GM19438 (cell line): ENCODE results near the gene B3GNT9.

Experiments used
- ATAC-seq: cut with Tn5 transposase; IDR thresholded peaks from one replicate; pipeline ENCODE4 v1.9.1; 2021; ENCODE audit warnings: low read depth; ENCODE audit not compliant: unreplicated experiment

The B3GNT9 gene

DNA sequence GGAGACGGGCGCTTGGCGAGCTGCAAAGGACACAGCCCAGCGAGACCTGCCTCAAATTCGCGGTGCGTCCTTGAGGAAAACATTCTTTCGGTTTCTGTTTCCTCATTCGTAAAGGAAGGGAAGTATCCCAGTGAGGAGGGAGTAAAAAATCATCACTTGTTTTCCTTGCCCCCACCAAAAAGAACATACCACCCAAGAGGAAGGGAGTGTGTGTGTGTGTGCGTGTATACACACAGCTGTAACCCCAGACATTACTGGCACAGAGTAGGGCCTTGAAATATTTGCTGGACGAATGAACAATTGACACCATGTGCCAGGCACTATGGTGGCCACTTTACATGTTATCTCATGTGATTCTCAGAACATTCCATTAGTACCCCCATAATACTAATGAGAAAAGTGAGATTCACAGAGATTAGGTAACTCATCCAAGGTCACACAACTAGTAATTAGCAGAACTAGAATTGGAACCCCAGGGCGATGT lies 34.9 kb upstream of the B3GNT9 start:
- no peak for ATAC-seq

DNA sequence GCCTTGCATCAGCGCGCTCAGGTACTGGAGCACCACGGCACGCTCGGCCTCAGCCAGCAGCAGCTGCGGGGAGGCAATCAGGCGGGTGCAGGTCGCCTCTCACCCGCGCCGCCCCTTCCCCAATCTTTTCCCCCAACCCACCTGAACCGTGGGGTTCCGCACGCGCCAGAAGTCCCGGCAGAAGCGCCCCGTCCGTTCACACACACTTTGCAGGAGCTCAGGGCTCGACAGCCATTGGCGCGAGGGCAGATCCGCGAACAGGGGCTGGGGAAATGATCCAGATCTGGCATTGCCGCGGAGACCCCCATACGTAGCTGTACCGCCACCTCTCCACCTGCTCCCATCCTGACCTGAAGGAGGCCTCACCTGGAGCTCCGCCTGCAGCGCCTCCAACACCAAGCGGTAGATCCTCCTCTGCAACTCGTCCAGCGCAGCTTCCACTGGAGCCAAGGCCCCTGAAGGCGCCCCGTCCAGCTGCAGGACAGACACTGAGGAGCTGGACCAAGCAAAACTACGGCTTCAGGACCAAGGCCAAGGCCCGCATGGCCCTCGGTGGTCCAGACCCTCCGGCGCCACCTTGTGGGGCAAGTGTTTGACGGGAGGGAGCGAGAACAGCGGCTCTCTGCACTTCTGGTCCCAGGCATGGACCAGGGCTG lies 34.3 kb upstream of the B3GNT9 start:
- no peak for ATAC-seq

DNA sequence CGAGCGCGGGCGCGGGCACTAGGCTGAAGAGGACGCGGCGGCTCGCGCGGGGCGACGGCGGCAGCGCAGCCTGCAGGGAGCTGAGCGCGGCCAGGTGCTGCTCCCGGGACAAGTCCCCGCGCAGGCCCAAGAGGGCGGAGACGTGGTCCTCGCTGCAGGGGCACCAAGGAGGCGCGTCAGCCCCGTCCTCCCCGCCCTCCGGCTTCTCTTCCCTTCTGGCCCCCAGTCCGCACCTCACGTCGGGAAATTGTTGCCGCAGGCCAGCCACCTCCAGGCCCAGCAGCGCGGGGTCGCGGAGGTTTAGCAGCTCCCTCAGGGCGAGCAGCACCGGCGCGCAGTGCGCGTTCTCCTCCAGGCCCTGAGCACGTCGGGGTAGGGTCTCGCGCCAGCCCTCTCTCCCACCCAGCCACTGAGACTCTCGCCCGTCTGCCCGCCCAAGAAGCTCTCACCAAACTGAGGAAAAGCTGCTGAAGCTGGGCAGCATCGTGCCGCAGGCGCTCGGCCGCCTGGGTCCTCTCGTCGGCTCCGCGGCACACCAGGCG lies 33.7 kb upstream of the B3GNT9 start:
- ATAC-seq, result peak; percentile 3

DNA sequence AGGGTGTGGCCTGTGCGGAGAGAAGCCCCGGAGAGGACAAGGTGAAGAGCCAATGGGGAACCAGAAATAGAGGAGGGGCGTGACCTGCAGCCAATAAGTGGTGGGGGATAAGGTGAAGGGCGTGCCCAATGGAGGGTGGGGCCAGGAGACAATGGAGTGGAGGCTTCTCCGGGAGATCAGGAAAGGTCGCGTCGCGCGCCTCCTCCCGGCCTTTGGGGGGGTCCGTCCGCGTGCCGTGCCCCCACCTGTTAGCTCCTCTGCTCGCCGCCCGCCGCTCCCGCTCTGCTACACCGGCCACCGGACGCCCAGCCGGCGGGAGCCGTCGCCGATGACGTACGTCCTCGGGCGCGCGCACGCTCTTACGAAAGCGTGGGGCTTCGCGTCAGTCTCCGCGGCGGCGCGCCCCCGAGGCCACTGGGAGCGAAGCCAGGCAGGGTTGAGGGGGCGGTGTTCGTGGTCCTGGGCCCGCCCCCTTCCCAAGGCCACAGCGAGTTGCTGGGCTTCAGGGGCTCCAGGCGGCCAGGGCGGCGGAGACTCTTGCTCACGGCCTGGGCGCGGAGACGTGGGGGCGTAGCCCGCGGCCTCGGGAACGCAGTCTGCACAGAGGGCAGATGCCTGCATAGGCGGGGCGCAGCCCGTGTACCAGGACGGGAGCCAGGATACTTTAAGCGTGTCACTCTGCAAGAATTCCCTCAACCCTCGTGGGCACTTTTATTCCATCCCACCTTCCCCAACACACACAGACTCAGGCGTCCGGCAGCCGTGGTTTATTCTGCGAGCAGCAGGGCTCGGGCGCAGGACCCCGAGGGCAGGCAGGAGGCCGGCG lies 33.0 kb upstream of the B3GNT9 start, which contains the start of gene MATCAP1:
TSS of gene MATCAP1 (minus strand) at position 337 of the 826 bp plus-strand sequence. CDS start 3,353 bp downstream, outside the sequence.
- peak; percentile 95 for ATAC-seq

DNA sequence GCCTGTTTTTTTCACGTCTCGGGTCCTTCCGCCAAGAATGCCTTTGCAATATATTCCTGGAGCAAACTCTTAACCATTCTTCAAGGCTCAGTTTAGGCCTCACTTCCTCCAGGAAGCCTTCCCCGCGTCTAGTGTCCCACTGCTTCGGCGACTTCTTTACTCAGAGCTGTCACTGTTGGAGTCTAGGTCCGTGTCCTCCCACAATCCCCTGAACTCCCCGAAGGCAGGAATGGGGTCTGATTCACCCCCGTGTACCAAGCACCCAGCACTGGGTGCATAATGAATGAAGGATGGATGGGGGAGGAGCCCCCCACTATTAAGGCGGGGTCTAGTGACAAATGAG lies 32.5 kb upstream of the B3GNT9 start:
- no peak for ATAC-seq

DNA sequence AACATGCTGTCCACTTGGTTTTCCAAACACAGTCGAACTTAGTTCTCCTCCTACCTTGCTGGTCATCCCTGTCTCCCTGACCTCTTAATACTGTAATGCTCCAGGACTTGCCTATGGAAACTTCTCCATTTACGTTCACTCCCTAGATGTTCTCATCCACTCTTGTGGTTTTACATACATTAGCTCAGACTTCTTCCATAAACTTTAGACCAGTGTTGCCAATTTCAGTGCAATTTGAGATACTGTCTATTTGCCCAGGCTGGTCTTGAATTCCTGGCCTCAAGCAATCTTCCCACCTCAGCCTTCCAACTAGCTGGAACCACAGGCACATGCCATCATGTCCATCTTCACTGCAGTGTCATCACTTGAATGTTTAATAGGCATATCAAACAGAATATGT lies 31.5 kb upstream of the B3GNT9 start:
- ATAC-seq, result no peak

DNA sequence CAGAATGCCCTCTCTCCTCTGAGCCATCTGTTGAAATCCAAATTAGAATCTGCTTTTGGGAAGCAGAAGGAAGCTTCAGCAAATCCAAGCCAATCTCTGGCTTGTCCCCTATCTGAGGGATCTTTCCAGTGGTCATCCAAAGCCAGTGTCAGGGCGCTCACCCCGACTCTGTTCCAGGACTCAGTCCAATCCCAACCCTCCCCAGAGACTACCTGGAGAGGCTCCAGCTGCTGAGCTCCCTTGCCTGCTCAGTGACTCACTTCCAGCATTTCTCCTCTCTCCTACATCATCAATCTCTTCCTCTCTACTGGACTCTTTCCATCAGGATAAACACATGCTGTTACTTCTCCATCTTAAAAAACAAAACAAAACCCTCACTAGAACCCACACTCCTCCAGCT lies 30.5 kb upstream of the B3GNT9 start:
- ATAC-seq, result no peak

DNA sequence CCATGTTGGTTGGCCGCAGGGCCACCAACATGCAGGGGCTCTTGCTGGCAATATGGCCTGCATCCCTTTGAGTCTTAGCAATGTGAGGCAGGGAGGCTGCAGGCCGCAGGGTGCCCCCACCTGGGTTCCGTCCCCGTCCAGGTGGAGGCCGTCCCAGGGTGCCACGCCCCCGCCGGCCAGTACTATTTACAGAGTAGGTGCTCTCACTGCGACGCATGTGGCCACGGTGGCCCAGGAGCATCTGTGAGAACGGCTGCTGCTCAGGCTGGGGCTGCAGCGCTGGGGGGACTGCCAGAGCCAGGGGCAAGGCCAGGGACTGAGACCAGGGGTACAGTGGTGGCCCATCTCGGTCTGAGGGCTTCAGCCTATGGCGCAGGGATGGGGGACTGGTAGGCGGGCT lies 29.4 kb upstream of the B3GNT9 start:
- no peak for ATAC-seq

DNA sequence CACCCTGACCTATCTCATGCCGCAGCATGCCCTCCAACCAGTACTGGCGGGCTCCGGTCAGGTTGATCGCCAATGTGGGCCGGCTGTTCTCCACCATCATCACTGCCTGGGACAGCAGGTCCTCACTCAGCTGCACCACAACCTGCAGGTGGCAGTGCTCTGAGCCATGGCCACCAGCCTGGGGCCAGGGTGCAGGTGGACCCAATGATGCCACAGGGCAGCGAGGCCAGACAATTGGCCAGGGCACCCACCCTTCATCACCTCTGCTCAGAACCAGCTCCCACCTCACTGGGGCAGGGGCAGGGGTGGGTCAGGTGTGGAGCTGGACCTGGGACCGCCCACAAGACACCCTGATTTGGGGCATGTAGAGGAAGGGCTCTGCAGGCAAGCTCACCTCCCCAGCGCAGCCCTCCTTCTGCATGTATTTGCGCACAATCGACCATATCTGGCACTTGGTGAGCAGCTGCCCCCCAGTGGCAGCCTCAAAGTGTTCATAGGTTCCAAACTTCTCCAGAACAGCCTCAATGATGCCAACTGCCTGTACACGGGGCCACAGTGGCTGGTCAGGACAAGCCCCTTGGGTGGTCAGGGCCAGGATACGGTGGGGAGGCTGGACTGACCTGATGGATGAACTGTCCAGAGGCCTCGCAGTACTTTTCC lies 28.8 kb upstream of the B3GNT9 start:
- ATAC-seq, result no peak

DNA sequence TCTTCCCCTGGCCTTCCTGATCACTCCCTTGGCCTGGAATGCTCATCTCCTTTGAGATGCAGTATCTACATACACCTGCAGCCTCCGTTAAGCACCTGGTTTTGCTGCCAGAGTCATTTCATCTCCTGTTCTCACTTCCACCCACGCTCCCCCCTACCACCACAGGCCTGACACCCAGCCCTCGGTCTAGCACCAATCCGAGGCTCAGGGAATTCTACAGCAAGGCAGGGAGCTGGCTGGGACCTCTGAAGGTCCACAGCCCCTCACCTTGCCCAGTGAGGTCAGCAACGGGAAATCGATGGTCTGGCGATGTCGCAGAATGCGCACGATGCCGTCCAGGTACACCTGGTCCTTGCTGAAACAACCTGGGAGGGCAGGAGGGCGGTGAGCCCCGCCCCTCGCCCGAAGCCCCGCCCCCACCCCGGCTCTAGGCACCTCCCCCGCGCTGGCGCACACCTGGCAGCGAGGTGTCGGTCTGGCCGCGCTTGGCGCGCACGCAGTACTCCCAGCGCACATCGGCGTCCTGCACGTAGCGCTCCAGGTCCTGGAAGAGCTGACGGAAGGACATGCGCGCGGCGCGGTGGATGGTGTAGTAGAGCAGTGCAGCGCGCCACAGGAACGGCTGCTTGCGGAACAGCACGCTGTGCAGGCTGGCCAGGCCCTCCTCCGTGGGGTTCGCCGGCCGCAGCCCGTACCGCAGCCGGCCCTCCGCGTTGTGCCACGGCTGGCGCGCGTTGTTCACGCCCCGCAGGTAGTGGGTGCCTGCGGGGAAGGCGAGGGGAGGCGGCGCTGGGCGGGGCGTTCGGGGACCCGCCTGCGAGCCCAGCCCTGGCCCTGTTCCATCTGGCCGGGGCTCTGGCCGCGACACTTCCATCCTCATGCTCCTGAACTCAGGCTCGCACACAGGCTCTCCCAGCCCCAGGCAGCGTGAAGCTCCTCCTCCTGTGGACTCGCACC lies 27.2 kb upstream of the B3GNT9 start:
- ATAC-seq, result no peak

DNA sequence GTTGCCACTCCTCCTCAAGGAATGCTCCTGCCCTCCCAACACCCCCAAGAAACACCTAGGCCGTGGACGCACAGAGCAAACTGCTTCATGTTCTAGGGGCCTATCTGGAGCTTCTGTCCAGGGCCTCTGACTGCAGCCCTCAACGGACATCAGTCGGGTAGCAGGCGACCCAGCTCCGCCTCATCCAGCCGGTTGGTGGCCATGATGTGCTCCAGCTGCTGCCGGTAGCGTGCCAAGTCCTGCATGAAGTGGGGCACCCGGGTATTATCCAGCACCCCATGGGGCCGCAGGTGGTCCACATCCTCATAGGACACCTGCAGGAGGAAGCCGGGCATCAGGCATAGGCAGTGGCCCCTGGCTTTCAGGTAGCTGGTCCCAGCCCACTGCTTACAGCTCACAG lies 25.9 kb upstream of the B3GNT9 start:
- no peak for ATAC-seq

DNA sequence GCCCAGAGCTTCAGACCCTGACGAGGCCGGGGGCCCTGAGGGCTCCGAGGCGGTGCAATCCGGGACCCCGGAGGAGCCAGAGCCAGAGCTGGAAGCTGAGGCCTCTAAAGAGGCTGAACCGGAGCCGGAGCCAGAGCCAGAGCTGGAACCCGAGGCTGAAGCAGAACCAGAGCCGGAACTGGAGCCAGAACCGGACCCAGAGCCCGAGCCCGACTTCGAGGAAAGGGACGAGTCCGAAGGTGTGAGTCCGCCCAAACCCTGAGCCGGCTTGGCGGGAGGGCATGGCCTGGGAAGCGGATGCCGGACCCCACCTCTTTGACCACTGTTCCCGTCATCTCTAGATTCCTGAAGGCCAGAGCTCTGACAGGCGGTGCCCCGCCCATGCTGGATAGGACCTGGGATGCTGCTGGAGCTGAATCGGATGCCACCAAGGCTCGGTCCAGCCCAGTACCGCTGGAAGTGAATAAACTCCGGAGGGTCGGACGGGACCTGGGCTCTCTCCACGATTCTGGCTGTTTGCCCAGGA lies 24.0 kb upstream of the B3GNT9 start:
- ATAC-seq, result no peak

DNA sequence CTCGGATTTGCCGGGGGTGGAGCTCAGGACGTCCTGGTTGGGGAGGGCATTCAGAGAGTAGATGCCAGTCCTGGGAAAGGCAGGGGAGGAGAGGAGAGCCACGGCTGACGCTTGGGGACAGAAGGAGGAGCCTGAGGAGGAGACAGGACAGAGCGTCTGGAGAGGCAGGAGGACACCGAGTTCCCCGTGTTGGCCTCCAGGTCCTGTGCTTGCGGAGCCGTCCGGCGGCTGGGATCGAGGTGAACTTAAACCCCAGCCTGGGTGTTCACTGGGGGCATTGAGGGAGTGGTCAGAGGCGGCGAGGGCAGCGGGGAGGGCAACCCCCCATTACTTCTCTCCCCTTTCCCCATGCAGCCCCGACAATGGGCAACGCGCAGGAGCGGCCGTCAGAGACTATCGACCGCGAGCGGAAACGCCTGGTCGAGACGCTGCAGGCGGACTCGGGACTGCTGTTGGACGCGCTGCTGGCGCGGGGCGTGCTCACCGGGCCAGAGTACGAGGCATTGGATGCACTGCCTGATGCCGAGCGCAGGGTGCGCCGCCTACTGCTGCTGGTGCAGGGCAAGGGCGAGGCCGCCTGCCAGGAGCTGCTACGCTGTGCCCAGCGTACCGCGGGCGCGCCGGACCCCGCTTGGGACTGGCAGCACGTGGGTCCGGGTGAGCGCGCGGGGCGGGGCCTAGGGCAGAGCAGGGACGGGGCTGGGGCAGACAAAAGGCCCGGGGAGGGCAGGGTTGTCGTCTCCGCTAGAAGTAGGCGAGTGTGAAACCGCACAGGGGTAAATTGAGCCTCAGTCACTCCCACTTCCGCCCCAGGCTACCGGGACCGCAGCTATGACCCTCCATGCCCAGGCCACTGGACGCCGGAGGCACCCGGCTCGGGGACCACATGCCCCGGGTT lies 23.3 kb upstream of the B3GNT9 start:
- peak; percentile 46 for ATAC-seq

DNA sequence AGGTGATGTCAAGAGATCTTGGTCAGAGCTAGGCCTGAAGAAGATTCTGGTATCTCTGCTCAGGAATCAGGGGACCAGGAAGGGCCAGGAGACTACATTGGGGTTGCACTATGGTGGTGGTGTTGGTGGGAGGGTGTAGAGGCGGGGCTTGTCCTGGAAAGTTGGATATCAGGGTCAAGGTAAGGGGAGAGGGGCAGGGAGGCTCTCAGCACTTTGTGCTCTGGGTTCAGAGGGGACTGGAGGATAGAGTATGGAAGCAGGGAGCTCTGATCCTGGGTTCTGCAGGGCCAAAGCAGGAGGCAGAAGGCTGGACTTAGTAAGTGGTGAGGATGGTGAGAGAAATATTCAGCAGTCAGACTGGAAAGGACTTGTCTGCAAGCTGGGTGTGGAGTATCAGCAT lies 22.5 kb upstream of the B3GNT9 start:
- ATAC-seq, result no peak

DNA sequence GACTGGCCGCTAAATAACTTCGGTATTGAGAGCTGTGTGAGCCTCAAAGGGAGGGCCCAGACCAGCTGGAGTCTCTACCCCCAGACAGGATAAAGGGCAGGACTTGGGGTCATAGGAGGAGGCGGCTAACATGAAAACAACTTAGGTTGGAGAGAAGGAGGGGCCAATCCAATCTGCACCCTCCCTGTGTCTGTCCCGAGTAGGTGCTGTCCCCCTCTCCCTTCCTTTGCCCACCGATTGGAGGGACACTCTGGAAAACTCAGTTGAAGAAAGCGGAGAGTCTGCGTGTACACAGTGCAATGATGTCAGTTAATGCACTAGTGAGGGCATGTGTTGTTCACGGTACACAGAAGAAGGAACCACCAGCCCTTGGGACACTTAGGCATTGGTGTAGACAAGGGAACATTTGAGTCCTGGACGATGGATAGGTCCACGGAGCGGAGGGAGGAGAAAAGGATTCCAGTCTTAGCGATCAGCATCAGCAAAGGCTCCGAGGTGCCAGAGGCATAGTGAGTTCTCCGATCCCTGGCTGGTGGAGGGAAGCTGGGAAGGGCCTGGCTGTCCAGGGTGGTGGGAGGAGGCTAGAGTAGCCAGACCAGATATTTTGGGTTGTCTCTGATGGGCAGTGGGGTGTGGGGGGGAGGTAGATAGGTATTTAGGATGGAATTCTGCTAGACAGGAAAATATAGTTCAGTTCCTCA lies 20.3 kb upstream of the B3GNT9 start:
- ATAC-seq, result no peak

DNA sequence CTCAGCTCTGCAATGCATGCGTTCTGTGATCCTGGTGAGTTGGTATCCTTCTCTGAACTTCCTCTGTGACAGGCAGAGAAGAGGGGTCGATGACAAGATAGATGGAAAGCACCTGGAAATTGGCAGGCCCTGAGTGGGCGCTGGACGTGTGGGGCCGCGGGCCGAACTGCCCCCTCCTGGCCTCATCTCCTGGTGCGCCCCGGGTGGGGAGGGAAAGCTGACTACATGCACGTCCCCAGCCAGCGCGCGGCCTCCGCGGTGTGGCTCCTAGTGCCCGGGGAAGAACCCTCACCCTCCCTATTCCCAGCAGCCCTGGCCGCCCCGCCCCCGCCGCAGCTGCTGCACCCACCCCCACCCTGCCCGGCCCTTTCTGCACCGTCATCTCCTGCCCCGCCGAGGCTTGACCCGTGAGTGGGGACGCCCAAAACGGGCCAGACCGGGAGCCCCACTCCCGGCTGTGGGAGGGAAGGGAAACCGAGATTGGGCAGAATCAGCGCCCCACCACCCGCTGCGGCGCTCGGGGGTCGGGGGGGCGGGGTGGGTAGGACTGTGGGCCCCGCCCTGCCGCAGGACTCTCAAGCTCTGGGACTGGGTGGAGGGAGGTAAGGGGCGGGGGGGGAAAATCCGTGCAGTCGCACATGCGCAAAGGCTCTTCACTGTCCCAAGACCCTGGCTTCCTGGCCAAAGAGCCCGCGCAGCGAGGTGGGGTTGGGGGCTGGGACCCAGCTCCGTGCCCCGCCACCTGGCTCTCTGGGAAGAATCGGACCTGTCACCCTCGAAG lies 19.6 kb upstream of the B3GNT9 start, which contains the start of gene NOL3:
TSS of gene NOL3 (plus strand) at position 371 of the 781 bp plus-strand sequence.
- peak; percentile 36 for ATAC-seq

DNA sequence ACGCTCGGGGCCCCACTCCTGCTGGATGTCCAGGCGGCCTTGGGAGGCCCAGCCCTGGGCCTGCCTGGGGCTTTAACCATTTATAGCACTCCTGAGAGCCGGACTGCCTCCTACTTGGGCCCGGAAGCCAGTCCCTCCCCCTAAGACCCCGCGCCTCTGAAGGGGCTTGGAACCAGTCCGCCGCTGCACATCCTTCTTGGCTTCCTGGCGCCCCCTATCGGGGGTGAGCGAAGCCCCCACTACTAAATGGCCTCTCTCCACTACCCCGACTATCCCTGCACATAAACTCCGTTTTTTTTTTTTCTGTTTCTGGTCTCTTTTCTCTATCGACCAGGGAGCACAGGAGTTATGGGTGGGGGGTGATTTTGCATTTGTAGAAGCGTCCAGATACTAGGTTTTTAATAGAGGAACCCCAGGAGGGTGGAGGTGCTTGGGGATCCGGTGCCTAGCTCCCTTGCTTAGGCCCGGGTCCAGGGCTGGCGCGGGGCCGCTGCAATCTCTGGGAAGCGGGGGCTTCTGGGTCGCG lies 18.9 kb upstream of the B3GNT9 start:
- no peak for ATAC-seq
